Osteocyte (in vitro differentiated cells): ENCODE measurements around the gene CDH13. TPM values are rescaled to one million over a fixed set of nuclear protein-coding genes. Genes with fewer than 3 reads are reported as not detected.
A peak's percentile ranks its signal among the peaks of the same experiment; 100 is the strongest.

ENCODE experiments used
- DNase-seq: peaks from one replicate; pipeline ENCODE4 v3.0.0; 2021; ENCODE audit warnings: mixed read lengths; ENCODE audit not compliant: unreplicated experiment; ENCODE audit errors: extremely low spot score
- H3K27ac Mint-ChIP-seq: one replicate; pipeline ENCODE4 v1.8.0; 2021; ENCODE audit warnings: mild to moderate bottlenecking, mixed read lengths; ENCODE audit not compliant: unreplicated experiment
- H3K27me3 Mint-ChIP-seq: one replicate; pipeline ENCODE4 v1.8.0; 2021; ENCODE audit warnings: mixed read lengths; ENCODE audit not compliant: unreplicated experiment
- H3K36me3 Mint-ChIP-seq: one replicate; pipeline ENCODE4 v1.8.0; 2021; ENCODE audit warnings: mixed read lengths; ENCODE audit not compliant: unreplicated experiment
- H3K4me1 Mint-ChIP-seq: one replicate; pipeline ENCODE4 v1.8.0; 2021; ENCODE audit warnings: mixed read lengths; ENCODE audit not compliant: unreplicated experiment
- H3K4me3 Mint-ChIP-seq: one replicate; pipeline ENCODE4 v1.8.0; 2021; ENCODE audit warnings: mild to moderate bottlenecking, moderate library complexity, mixed read lengths; ENCODE audit not compliant: unreplicated experiment
- H3K9me3 Mint-ChIP-seq: one replicate; pipeline ENCODE4 v1.8.0; 2021; ENCODE audit warnings: mixed read lengths; ENCODE audit not compliant: unreplicated experiment
- CTCF ChIP-seq: fragments of 200-600 bp; sonication (generic); IDR thresholded peaks from 2 replicates; pipeline ENCODE4 v1.5.0; 2021; ENCODE audit warnings: antibody characterized with exemption, mild to moderate bottlenecking, moderate library complexity
- total RNA-seq: library from RNA; stranded (reverse); gene quantifications from 2 replicates; pipeline ENCODE4 v1.2.1, GENCODE V29; 2021

The CDH13 gene
- total RNA-seq, 1 donor from 2014 or later = 27.0 TPM

DNA sequence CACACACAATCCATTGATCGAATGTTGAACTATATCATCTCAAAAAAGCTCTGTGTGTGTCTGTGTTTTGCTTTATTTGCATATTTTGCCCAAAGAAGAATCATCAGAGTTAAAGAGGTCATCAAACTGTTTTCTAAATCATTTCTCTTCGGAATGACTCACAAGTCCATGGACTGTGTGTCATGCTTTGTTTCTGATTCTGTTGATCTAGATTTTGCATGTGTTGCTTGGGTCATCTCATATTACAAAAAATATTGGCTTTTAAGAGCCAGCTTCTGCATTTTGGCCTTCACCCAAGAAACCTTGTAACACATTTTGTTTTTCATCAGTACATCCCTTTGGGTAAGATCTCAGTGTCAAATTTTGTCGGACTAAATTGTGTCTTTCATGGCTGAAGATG is 709.8 kb downstream of the CDH13 start:
- peaks cover 12% of the 10 kb centered on the region for H3K4me1 Mint-ChIP-seq
- H3K4me3 Mint-ChIP-seq = no peak overlapping the region
- DNase-seq = no peak
- no peaks in the 10 kb centered on the region for H3K36me3 Mint-ChIP-seq
- H3K9me3 Mint-ChIP-seq = no peaks in the 10 kb centered on the region
- H3K27ac Mint-ChIP-seq = no peak overlapping the region
- H3K27me3 Mint-ChIP-seq = no peaks in the 10 kb centered on the region
- TF ChIP-seq CTCF = no peak

- no peak for DNase-seq
- no peak for TF ChIP-seq CTCF
- Mint-ChIP-seq H3K27ac (no peak overlapping the region), H3K4me3 (no peak overlapping the region), H3K9me3 (no peaks in the 10 kb centered on the region), H3K27me3 (no peaks in the 10 kb centered on the region), H3K36me3 (no peaks in the 10 kb centered on the region), H3K4me1 (peaks cover 18% of the 10 kb centered on the region)
These were observed 711.4 kb downstream of the CDH13 start for GRCh38 chr16:83338138-83338537.

- H3K27ac Mint-ChIP-seq = no peak overlapping the region
- DNase-seq = no peak
- TF ChIP-seq CTCF = no peak
- no peaks in the 10 kb centered on the region for H3K9me3 Mint-ChIP-seq
- H3K27me3 Mint-ChIP-seq = no peaks in the 10 kb centered on the region
- peaks cover 26% of the 10 kb centered on the region for H3K4me1 Mint-ChIP-seq
- H3K36me3 Mint-ChIP-seq = no peaks in the 10 kb centered on the region
- H3K4me3 Mint-ChIP-seq = no peak overlapping the region
These were observed 712.2 kb downstream of the CDH13 start for GRCh38 chr16:83338941-83339340.

DNA sequence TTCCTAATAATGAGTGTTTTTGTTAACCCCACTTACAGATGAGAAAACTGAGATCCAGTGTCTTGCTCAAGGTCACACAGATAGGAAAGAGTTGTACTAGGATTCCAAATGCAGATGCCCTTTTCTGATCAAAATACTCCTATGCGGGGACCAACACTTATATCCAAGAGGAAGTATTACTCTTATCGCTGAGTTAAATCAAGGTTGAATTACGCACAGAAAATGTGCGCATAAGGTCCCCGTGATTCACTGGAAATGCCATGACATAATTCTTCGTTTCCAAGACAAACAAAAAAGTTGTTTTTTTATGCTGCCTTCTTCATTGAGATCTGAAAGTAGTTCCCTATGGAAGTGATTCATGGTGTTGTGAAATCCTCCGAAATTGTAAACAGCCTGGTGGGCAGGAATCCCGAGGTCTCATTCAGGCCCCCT is 717.2 kb downstream of the CDH13 start:
- Mint-ChIP-seq H3K36me3 (no peaks in the 10 kb centered on the region), H3K9me3 (no peaks in the 10 kb centered on the region), H3K27ac (peak overlapping the region; percentile 28), H3K4me1 (peaks cover 20% of the 10 kb centered on the region), H3K4me3 (no peak overlapping the region), H3K27me3 (no peaks in the 10 kb centered on the region)
- DNase-seq = no peak
- no peak for TF ChIP-seq CTCF

GRCh38 chr16:83345846-83346640 is 719.3 kb downstream of the CDH13 start:
- TF ChIP-seq CTCF = no peak
- Mint-ChIP-seq H3K36me3 (no peaks in the 10 kb centered on the region), H3K4me3 (no peak overlapping the region), H3K27me3 (no peaks in the 10 kb centered on the region), H3K27ac (no peak overlapping the region), H3K4me1 (peaks cover 20% of the 10 kb centered on the region), H3K9me3 (no peaks in the 10 kb centered on the region)
- DNase-seq = no peak
